GOT3 (cell line): ENCODE measurements around the gene TMEM229B.
"Not testable (repeated sequence)": the region's sequence is repeated elsewhere in the genome, so short reads cannot be mapped to it uniquely, and the experiment has no call there.

Source experiments
- DNase-seq: peaks from one replicate; lab custom pipeline; 2025; ENCODE audit warnings: mixed read lengths; lab: John Stamatoyannopoulos, UW

Gene TMEM229B

GRCh38 chr14:67453575-67454300 is 34.8 kb downstream of the TMEM229B start:
- DNase-seq = no peak

DNA sequence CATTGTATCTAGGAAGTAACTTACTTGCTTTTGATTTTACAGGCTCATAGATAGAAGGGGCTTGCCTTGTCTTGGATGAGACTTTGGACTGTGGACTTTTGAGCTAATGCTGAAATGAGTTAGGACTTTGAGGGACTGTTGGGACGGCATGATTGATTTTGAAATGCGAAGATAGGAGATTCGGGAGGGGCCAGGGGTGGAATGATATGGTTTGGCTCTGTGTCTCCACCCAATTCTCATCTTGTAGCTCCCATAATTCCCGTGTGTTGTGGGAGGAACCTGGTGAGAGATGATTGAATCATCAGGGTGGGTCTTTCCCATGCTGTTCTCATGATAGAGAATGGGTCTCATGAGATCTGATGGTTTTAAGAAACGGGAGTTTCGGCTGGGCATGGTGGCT is 36.9 kb downstream of the TMEM229B start:
- not testable (repeated sequence) for DNase-seq

DNA sequence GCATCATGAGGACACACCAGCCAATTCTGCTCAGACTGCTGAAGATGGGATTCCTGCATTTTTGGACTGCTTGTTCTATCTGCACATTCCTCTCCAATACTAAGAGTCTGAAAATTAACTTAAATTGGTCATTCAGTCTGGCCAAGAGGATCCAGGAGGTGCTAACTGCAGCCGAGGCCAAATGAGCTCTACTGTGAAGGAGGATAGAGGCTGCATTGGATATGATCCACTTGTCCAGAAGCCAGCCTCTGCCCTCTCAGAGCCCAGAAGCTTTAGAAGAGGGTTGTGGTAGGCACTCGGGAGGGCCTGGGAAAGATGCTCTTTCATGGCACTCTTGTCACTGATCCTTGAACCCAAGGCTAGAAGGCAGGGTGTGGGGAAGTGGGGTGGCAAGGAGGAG is 39.4 kb downstream of the TMEM229B start:
- DNase-seq = no peak

GRCh38 chr14:67447033-67447381 is 41.5 kb downstream of the TMEM229B start:
- no peak for DNase-seq

DNA sequence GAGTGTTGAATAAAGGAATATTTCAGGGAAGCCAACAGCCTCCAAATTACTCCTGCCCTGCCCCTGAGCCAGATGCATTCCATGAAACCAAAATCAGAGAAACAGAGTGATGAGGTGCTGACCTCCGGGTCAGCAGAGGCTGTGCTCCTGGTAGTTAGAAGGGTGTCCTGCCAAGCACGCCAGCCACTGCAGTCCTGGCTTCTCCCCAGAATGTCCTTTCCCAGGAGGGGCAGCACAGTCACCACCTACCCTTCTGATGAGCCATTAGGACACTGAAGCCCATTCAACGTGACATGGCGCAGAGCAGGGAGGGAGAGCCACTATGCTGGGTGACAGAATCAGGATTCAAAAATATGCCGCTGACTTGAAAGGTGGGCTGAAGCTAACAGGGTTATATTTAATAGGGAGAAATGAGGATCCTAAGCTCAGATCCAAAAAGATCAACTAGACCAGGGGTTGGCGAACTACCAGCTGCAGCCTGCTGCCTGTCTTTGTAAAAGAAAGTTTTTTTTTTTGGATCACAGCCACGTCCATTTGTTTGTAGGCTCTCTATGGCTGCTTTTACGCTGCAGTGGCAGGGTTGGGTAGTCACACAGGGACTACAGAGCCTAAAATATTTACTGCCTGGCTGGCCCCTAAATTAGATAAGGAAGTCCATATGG is 42.0 kb downstream of the TMEM229B start:
- no peak for DNase-seq

DNA sequence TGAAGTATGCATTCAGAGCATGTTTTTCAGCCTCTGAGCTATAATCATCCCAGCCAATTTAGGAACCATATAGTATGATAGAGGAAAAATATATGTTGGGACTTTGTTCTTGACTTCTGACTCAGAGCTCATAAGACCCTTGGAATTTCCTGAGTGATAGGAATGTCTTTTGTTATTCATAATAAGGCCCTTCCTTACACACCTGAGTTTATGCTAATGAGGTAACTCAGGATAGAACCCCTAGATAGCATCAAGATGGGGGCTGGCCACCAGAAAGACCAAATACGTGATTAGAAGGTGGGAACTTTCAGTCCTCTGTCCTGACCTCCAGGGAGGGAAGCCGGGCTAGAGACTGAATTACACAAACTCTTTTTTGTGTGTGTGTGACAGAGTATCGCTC is 44.1 kb downstream of the TMEM229B start:
- no peak for DNase-seq

DNA sequence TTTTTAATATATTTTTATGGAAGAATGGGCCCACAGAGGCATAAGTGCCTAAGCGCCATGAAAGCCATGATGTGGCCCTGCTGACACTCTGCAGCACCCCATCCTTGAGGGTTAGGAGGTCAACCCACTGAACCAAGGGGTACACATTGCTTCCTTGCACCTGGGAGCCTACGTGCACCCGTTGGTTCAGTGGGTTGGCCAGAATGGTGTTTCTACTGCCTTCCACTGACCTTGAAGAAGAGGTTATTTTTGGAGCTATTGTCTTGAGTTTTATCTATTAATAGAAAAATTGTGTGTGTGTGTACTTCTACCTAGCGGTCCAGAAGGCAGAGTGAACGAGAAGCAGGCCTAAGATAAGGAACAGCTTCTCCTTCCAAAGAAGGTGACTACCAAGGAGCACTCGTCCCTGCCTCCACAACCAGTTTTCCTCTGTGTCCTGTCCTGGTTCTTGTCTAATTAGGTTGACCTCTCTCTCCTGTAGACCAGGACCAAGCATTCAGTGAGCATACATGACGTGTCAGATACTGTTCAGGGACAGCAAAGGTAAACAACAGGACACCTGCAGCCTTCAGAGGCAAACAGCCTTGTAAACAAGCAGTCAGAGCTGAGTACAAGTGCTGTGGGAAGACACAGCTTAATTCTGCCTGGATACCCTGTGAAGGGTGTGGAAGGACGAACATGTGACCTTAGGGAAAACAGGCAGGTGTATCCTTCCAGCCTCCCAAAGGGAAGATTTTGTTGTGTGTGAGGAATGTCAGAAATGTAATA is 46.2 kb downstream of the TMEM229B start:
- DNase-seq = no peak

- no peak for DNase-seq
Observed at GRCh38 chr14:67441672-67442071, 46.8 kb downstream of the TMEM229B start.

DNA sequence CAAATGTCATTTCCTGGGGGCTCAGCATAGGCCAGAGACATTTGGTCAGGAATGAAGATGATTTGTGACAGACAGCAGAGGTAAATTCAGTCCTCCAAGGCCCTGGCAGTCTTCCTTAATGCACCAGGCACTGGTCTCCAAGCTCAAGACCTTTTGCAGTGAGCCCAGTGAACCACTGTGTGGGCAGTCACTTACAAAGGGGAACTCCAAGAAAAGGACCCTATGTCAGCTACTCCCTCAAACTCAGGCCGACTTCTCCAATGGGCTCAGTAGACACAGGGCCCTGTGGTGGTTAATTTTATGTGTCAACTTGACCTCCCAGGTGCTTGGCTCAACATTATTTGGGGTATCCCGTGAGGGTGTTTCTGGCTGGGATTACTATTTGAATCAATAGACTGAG is 47.3 kb downstream of the TMEM229B start:
- no peak for DNase-seq

- no peak for DNase-seq
Observed at GRCh38 chr14:67440513-67440912, 48.0 kb downstream of the TMEM229B start.

DNA sequence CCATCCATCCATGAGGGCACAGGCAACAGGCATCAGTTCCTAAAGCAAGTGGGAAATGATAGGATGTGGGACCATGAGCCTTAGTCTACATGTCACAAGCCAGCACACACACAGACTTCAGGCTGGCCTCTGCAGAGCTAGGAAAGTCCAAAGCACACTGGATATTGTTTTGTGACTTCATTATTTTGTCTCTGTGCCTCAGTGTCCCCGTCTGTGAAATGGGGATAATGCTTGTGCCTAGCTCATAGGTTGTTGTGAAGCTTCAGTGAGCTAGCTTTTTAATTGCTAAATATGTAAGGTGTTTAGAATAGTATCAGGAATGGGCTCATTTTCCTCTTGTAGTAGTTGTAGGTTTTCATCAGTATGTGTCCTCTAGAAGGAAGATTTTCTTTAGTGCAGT is 49.6 kb downstream of the TMEM229B start:
- DNase-seq = no peak

DNA sequence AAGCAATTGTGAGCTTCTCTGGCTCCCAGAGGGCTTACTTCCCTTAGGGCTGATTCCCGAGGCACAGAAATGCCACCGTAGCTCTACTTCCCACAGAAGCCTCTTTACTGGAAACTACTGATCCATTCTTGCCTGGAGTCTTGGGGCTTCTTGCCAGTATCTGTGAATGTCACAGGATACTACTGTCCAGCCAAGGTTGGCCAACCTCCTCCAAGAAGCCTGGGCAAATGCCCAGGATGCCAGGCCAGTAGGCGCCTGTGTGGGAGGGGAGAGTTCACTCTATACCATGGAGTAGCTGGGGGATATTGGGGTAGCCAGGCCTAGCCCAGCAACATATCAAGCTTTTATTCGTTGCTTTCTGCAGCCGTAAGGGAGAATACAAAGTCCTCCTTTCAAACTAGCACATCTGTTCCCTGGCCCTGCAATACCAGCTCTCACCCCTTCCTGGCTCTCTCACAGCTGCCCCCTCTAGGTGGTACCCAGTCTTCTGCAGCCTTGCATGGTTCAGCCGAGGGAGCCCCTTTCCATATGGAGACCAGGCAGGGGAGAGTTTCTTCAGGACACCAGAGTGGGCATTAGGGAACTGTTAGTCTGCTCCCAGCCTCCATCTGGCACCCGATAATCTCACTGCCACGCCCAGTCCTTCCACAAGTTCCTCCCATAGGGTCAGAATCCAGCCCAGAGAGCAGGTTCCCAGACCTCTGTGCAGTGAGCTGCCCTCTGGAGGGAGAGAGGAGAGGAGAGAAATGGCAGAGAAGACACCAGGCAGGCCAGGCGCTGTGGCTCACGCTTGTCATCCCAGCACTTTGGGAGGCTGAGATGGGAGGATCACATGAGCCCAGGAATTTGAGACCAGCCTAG is 52.3 kb downstream of the TMEM229B start:
- no peak for DNase-seq

- no peak for DNase-seq
Observed at GRCh38 chr14:67435603-67436002, 52.9 kb downstream of the TMEM229B start.

GRCh38 chr14:67432050-67432564 is 56.4 kb downstream of the TMEM229B start:
- DNase-seq = no peak

- no peak for DNase-seq
Observed at GRCh38 chr14:67429510-67430205, 58.9 kb downstream of the TMEM229B start.

- no peak for DNase-seq
Observed at GRCh38 chr14:67428501-67429031, 60.0 kb downstream of the TMEM229B start.

GRCh38 chr14:67426983-67427606 is 61.4 kb downstream of the TMEM229B start:
- no peak for DNase-seq

- DNase-seq = no peak
Observed at GRCh38 chr14:67426161-67426560, 62.4 kb downstream of the TMEM229B start.

DNA sequence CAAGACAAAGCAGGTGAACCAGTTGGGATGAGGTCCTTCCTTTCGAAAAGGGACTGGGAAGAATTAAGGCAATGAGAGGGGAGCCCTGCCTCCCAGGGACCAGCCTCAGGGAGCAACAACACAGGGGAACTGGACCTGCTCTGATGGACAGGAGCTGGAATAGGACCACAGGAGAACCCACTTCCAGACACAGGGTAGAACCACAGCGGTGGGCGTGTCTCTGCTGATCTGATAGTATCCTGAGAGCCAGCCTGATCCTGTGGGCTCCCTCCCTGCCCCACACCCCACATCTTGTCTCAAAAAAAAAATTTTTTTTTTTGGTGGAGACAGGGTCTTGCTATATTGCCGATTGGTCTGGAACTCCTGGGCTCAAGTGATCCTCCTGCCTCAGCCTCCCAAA is 62.9 kb downstream of the TMEM229B start:
- DNase-seq = no peak

GRCh38 chr14:67424539-67424938 is 64.0 kb downstream of the TMEM229B start:
- DNase-seq = no peak

- no peak for DNase-seq
Observed at GRCh38 chr14:67423424-67423823, 65.1 kb downstream of the TMEM229B start.
